Thoracic aorta (tissue), 2 donors: Measurements from ENCODE around the gene UBE3B. TPM values are rescaled to one million over a fixed set of nuclear protein-coding genes. Genes with fewer than 3 reads are reported as not detected.

Experiments used
- ATAC-seq: fragments of 150-250 bp; one replicate; pipeline ENCODE4 v1.8.0; 2017; ENCODE audit warnings: low read depth; ENCODE audit not compliant: insufficient number of reproducible peaks, low FRiP score
- DNase-seq: peaks from one replicate; pipeline ENCODE4 v3.0.0-alpha.2; 2020; ENCODE audit warnings: low spot score
- H3K27ac ChIP-seq, 2 donors: fragments of 200-600 bp; sonication (generic); 1 replicate in 1 of 2; 2 replicates in 1 of 2; pipeline ENCODE4 v1.5.1; 2016; ENCODE audit warnings: mild to moderate bottlenecking in 2 of 2, moderate library complexity in 2 of 2
- H3K27me3 ChIP-seq: fragments of 200-600 bp; sonication (generic); replicated peaks from 2 replicates; pipeline ENCODE4 v1.6.0; 2016; ENCODE audit warnings: mild to moderate bottlenecking; ENCODE audit not compliant: insufficient read depth
- H3K36me3 ChIP-seq: fragments of 200-600 bp; sonication (generic); one replicate; pipeline ENCODE4 v1.5.1; 2016
- H3K4me1 ChIP-seq, 2 donors: fragments of 200-600 bp; sonication (generic); 1 replicate in 1 of 2; 2 replicates in 1 of 2; pipeline versions ENCODE4 v1.5.1 to v1.6.0; 2016; ENCODE audit warnings: low read depth in 2 of 2, mild to moderate bottlenecking in 1 of 2; ENCODE audit not compliant: control insufficient read depth in 1 of 2
- H3K4me3 ChIP-seq: fragments of 200-600 bp; sonication (generic); 2 replicates; pipeline ENCODE4 v1.5.1; 2016; ENCODE audit warnings: mild to moderate bottlenecking
- H3K9me3 ChIP-seq: fragments of 200-600 bp; sonication (generic); 2 replicates; pipeline ENCODE4 v1.5.1; 2016
- total RNA-seq, 2 donors: library from RNA; depleted of rRNA; stranded (reverse); fragments of >200 nt; gene quantifications; one replicate each; pipeline versions ENCODE4 v1.1.0 to v1.2.3, GENCODE V29; 2016
- TF ChIP-seq, protein P1 (sequence below): fragments of 200-600 bp; sonication (generic); IDR thresholded peaks from one replicate; pipeline ENCODE4 v1.5.1; 2019; ENCODE audit warnings: antibody characterized with exemption

The UBE3B gene
- total RNA-seq, 2 donors from 2014 or later = 41.4 to 75.3 TPM

DNA sequence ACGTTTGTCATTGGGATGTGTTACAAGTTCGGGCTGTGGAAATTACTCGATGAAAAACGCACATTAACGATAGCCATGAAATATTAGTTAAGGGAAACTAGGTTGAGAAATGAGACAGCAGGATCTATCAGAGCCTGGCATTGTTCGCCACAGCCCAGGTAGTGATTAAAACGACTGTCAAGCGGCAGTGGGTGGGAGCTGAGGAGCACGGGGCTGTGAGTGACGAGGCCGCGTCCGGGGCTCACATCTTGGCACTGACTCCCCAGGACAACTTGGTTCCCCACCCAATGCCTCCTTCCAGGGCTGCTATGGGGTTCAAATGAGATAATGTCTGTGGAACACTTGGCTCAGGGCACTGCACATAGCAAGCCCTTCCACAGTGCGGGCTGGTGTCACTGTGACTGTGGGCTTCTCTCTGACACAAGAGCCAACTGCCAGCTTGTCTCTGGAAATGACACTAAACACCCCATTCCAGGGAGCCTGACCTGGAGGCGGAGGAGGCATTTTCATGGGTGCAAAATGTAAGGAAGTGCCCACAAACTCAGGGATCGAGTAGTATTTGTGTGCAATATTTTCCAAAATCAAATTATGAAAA lies 76.6 kb downstream of the UBE3B start:
- DNase-seq (no peak), ATAC-seq (no peak)
- Histone ChIP-seq H3K27ac (no peak overlapping the region), H3K4me3 (no peak overlapping the region), H3K9me3 (no peaks in the 10 kb centered on the region), H3K36me3 (no peaks in the 10 kb centered on the region), H3K27me3 (no peaks in the 10 kb centered on the region), H3K4me1 (no peaks in the 10 kb centered on the region)
- TF ChIP-seq, protein P1, sequence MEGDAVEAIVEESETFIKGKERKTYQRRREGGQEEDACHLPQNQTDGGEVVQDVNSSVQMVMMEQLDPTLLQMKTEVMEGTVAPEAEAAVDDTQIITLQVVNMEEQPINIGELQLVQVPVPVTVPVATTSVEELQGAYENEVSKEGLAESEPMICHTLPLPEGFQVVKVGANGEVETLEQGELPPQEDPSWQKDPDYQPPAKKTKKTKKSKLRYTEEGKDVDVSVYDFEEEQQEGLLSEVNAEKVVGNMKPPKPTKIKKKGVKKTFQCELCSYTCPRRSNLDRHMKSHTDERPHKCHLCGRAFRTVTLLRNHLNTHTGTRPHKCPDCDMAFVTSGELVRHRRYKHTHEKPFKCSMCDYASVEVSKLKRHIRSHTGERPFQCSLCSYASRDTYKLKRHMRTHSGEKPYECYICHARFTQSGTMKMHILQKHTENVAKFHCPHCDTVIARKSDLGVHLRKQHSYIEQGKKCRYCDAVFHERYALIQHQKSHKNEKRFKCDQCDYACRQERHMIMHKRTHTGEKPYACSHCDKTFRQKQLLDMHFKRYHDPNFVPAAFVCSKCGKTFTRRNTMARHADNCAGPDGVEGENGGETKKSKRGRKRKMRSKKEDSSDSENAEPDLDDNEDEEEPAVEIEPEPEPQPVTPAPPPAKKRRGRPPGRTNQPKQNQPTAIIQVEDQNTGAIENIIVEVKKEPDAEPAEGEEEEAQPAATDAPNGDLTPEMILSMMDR = no peak

DNA sequence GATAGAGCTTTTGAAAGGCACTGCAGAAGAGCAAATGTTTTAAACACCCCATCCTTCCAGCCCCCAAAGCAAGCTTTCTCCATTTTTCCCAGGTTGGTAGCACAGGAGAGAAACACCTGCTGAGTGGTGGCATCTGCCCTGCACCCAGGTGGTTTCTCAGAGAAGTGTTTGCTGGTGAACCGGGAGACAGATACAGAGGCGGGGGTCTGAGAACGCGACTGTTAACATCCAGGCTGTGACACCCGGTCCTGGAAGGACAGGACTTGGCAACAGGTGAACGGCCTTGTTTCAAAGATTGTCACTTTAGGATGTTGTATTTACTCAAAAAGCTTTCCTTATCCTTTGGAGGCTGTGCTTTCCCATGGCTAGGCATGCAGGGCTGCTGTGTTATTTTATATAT lies 77.3 kb downstream of the UBE3B start:
- H3K36me3 ChIP-seq = no peaks in the 10 kb centered on the region
- H3K27ac ChIP-seq = no peak overlapping the region
- no peak for DNase-seq
- ATAC-seq = no peak
- H3K4me1 ChIP-seq = no peaks in the 10 kb centered on the region
- H3K9me3 ChIP-seq = no peaks in the 10 kb centered on the region
- no peaks in the 10 kb centered on the region for H3K27me3 ChIP-seq
- TF ChIP-seq, protein P1 = no peak
- no peak overlapping the region for H3K4me3 ChIP-seq

DNA sequence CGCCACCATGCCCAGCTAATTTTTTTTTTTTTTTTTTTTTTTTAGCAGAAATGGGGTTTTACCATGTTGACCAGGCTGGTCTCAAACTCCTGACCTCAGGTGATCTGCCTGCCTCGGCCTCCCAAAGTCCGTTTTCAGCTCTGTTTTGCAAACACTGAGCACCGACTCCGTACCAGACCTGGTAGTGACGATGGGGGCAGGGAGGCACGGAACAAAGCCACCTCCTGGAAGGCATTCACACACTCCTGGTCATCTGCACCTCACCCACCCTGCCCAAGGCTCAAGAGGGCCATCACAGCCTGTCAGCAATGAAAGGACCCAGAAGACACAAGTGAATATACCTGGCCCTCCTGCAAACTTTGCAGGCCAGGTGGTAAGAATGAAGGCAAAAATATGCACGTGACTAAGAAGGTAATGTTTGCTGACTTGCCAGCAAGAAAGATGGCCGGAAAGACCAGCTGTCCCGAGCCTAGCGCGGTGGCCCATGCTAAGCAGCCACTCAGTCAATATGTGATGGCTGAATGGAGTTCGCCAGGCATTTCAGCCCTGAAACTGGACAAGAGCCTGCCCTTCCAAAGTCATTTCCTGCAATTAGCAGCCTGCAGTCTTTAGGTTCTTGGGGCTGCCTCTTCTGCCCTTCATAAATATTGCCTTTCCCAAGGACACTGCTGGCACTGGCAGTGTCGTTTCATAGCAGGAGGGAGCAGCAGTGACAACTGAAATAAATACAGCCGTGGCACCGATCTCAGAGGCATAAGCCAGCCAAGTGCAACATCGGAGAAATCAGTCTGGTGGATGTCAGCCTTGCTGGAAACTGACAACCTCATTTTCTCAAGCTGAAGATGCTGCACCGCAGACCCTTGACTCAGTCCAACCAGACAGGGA lies 78.2 kb downstream of the UBE3B start:
- Histone ChIP-seq H3K4me1 (no peaks in the 10 kb centered on the region), H3K27me3 (no peaks in the 10 kb centered on the region), H3K27ac (no peak overlapping the region), H3K4me3 (no peak overlapping the region), H3K36me3 (no peaks in the 10 kb centered on the region), H3K9me3 (no peaks in the 10 kb centered on the region)
- ATAC-seq = no peak
- TF ChIP-seq, protein P1 = no peak
- DNase-seq = no peak

DNA sequence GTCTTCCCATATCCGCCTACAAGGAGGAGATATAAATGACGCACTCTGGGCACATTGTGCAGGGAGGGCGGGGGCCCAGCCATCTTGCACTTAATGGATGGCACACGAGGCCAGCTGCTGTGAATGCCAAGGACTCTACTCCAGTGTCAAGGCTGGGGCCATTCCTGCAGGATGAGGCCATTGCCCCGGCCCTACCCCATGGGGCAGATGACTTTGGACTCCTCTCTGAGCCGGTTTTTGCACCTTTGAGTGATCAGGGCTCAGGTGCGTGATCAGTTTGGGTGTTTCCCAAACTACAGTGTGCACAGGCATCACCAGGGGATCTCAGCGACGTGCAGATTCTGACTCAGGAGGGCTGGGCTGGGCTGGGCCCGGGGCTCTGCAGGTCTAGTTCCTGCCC lies 79.8 kb downstream of the UBE3B start:
- Histone ChIP-seq H3K4me3 (no peak overlapping the region), H3K4me1 (no peaks in the 10 kb centered on the region), H3K9me3 (no peaks in the 10 kb centered on the region), H3K27me3 (no peaks in the 10 kb centered on the region), H3K27ac (no peak overlapping the region), H3K36me3 (peaks cover 8% of the 10 kb centered on the region)
- ATAC-seq (no peak), DNase-seq (no peak)
- TF ChIP-seq, protein P1 = no peak

DNA sequence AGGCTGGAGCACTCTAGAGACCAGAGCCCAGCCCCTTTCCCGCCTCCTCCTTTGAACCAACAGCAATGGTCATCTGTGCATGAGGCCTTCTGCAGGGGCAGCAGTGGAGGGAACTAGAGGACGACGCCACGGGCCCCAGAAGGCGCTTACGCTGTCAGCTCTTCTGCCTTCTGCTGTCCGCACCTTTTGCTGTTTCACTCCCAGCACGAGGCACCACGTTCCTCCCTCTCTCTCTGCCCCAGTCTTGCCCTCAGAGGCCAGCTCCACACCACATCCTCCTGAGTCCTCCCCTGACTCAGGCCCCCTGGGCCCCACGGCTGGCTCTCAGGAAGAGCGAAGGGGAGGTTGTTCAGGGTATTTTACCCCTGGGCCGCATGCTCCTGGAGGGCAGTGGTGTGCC lies 80.4 kb downstream of the UBE3B start:
- H3K27ac ChIP-seq = no peak overlapping the region
- no peak for ATAC-seq
- DNase-seq = no peak
- H3K4me1 ChIP-seq = no peaks in the 10 kb centered on the region
- H3K9me3 ChIP-seq = no peaks in the 10 kb centered on the region
- peaks cover 9% of the 10 kb centered on the region for H3K36me3 ChIP-seq
- H3K4me3 ChIP-seq = no peak overlapping the region
- H3K27me3 ChIP-seq = no peaks in the 10 kb centered on the region
- TF ChIP-seq, protein P1 = no peak
